LNCaP clone FGC (cell line): ENCODE measurements around the gene PLCB3.

Source experiments
- DNase-seq: peaks from one replicate; pipeline ENCODE4 v3.0.0-alpha.2; 2011; ENCODE audit warnings: low read depth
- H3K4me3 ChIP-seq: 2 replicates; pipeline ENCODE4 v1.5.1; 2011; ENCODE audit warnings: mild to moderate bottlenecking, low read depth, low read length, control low read depth
- CTCF ChIP-seq: IDR thresholded peaks from 2 replicates; pipeline ENCODE4 v1.5.1; 2012; ENCODE audit warnings: mild to moderate bottlenecking; ENCODE audit not compliant: control insufficient read depth, insufficient read depth; ENCODE audit errors: extremely low read depth

PLCB3 gene

GRCh38 chr11:64268025-64268892 lies 16.9 kb downstream of the PLCB3 start:
- peak overlapping the region; percentile 59 for H3K4me3 ChIP-seq
- DNase-seq = no peak
- TF ChIP-seq CTCF = no peak

GRCh38 chr11:64268893-64269539 lies 17.7 kb downstream of the PLCB3 start:
- peak overlapping the region; percentile 59 for H3K4me3 ChIP-seq
- TF ChIP-seq CTCF = no peak
- no peak for DNase-seq

GRCh38 chr11:64269540-64270220 lies 18.4 kb downstream of the PLCB3 start:
- H3K4me3 ChIP-seq = peak overlapping the region; percentile 59
- no peak for TF ChIP-seq CTCF
- DNase-seq = peak; percentile 100

- TF ChIP-seq CTCF = no peak
- no peak for DNase-seq
- H3K4me3 ChIP-seq = no peak overlapping the region
Observed at GRCh38 chr11:64275031-64275800, 23.9 kb downstream of the PLCB3 start.

DNA sequence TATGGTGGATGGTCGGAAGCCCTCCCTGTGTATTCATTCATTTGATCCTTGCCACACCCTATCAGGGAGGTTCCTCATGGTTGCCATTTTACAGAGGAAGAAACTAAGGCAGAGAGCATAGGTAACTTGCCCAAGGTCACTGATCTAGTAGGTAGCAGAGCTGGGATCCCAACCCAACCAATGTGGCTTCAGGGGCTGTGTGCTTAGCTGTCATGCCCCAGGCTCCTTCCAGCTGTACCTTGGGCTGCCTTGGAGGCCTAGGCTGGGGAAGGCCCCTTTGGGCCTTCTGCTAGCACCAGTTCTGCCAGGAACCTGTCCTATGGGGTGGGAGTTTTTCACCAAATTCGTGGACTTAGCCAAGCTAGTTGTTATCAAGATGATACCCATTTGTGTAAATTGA lies 24.5 kb downstream of the PLCB3 start:
- H3K4me3 ChIP-seq = no peak overlapping the region
- no peak for DNase-seq
- TF ChIP-seq CTCF = no peak

GRCh38 chr11:64276653-64277431 lies 25.5 kb downstream of the PLCB3 start:
- DNase-seq = no peak
- TF ChIP-seq CTCF = no peak
- no peak overlapping the region for H3K4me3 ChIP-seq
